Neuronal stem cell (in vitro differentiated cells): ENCODE results near the gene ST6GALNAC3.

ENCODE experiments used
- DNase-seq: peaks from one replicate; pipeline ENCODE4 v3.0.0-alpha.2; 2013; ENCODE audit warnings: low spot score
- H2AFZ ChIP-seq: one replicate; pipeline ENCODE4 v1.6.1; 2013; ENCODE audit warnings: mild to moderate bottlenecking, low read length, inconsistent platforms
- H2AK5ac ChIP-seq: 2 replicates; pipeline ENCODE4 v1.6.1; 2013; ENCODE audit warnings: low read depth, mild to moderate bottlenecking, inconsistent platforms, low read length, moderate library complexity, mixed read lengths
- H2BK120ac ChIP-seq: 2 replicates; pipeline ENCODE4 v1.6.1; 2013; ENCODE audit warnings: low read depth, mild to moderate bottlenecking, inconsistent platforms, low read length, moderate library complexity, mixed read lengths
- H2BK12ac ChIP-seq: one replicate; pipeline ENCODE4 v1.6.1; 2013; ENCODE audit warnings: low read length, inconsistent platforms
- H2BK15ac ChIP-seq: 2 replicates; pipeline ENCODE4 v1.6.1; 2013; ENCODE audit warnings: mild to moderate bottlenecking, low read length, inconsistent platforms, mixed read lengths
- H2BK5ac ChIP-seq: one replicate; pipeline ENCODE4 v1.6.1; 2013; ENCODE audit warnings: inconsistent platforms, mild to moderate bottlenecking, low read length, moderate library complexity
- H3K14ac ChIP-seq: one replicate; pipeline ENCODE4 v1.6.1; 2013; ENCODE audit warnings: low read length, inconsistent platforms
- H3K18ac ChIP-seq: 2 replicates; pipeline ENCODE4 v1.6.1; 2013; ENCODE audit warnings: low read length, inconsistent platforms
- H3K23ac ChIP-seq: 2 replicates; pipeline ENCODE4 v1.6.1; 2013; ENCODE audit warnings: low read depth, mild to moderate bottlenecking, mixed read lengths, low read length, inconsistent platforms; ENCODE audit not compliant: poor library complexity
- H3K27ac ChIP-seq: replicated peaks from 3 replicates; pipeline ENCODE4 v1.5.1; 2013; ENCODE audit warnings: low read length, inconsistent platforms
- H3K27me3 ChIP-seq, 3 experiments: 2 replicates each; pipeline ENCODE4 v1.6.1; 2013; ENCODE audit warnings: low read length in 3 of 3, mild to moderate bottlenecking in 2 of 3, inconsistent platforms in 1 of 3, low read depth in 1 of 3, mixed read lengths in 1 of 3, moderate library complexity in 1 of 3; ENCODE audit not compliant: control insufficient read depth in 3 of 3, insufficient read depth in 3 of 3
- H3K36me3 ChIP-seq, 2 donors: replicated peaks in 1 of 2; 2 replicates each; pipeline ENCODE4 v1.6.1; 2013; ENCODE audit warnings: low read length in 2 of 2; ENCODE audit not compliant: control insufficient read depth in 2 of 2, insufficient read depth in 2 of 2
- H3K4ac ChIP-seq: 2 replicates; pipeline ENCODE4 v1.6.1; 2013; ENCODE audit warnings: inconsistent platforms, mild to moderate bottlenecking, low read length, moderate library complexity
- H3K4me1 ChIP-seq, 2 donors: 1 replicate in 1 of 2; 2 replicates in 1 of 2; pipeline ENCODE4 v1.6.1; 2013; ENCODE audit warnings: low read length in 2 of 2, low read depth in 1 of 2; ENCODE audit not compliant: control insufficient read depth in 2 of 2, insufficient read depth in 1 of 2
- H3K4me2 ChIP-seq: one replicate; pipeline ENCODE4 v1.6.1; 2013; ENCODE audit warnings: mild to moderate bottlenecking, low read length, inconsistent platforms; ENCODE audit not compliant: insufficient read depth, poor library complexity, severe bottlenecking
- H3K4me3 ChIP-seq, 2 donors: 2 replicates each; pipeline ENCODE4 v1.5.1; 2013; ENCODE audit warnings: low read length in 2 of 2, mild to moderate bottlenecking in 2 of 2, inconsistent platforms in 1 of 2, moderate library complexity in 1 of 2
- H3K79me1 ChIP-seq: one replicate; pipeline ENCODE4 v1.6.1; 2013; ENCODE audit warnings: low read depth, mild to moderate bottlenecking, inconsistent platforms, low read length, moderate library complexity
- H3K9ac ChIP-seq: one replicate; pipeline ENCODE4 v1.6.1; 2013; ENCODE audit warnings: mild to moderate bottlenecking, low read depth, low read length, inconsistent platforms; ENCODE audit not compliant: poor library complexity
- H3K9me3 ChIP-seq, 2 donors: replicated peaks in 1 of 2; 2 replicates each; pipeline versions ENCODE3 to v1.6.1; 2013; ENCODE audit warnings: low read length in 2 of 2, mild to moderate bottlenecking in 2 of 2, inconsistent platforms in 1 of 2, low read depth in 1 of 2, mixed read lengths in 1 of 2, moderate library complexity in 1 of 2; ENCODE audit not compliant: control insufficient read depth in 2 of 2, insufficient read depth in 1 of 2
- H4K8ac ChIP-seq: one replicate; pipeline ENCODE4 v1.6.1; 2013; ENCODE audit warnings: low read depth, mild to moderate bottlenecking, inconsistent platforms, low read length, moderate library complexity
- H4K91ac ChIP-seq: one replicate; pipeline ENCODE4 v1.6.1; 2013; ENCODE audit warnings: low read length, low read depth, mild to moderate bottlenecking, inconsistent platforms; ENCODE audit not compliant: poor library complexity
- WGBS, 2 donors: extraction: QIAGEN DNeasy Blood & Tissue Kit; methylation state at CpG; one replicate each; pipeline ENCODE4 v1.1.7; 2013; ENCODE audit warnings: missing lambda C conversion rate in 2 of 2, mixed read lengths in 1 of 2; ENCODE audit not compliant: insufficient read length in 2 of 2, insufficient replicate concordance in 1 of 2; ENCODE audit errors: extremely low coverage in 2 of 2; 5-methylcytosine and 5-hydroxymethylcytosine counted together

The ST6GALNAC3 gene

GRCh38 chr1:76153841-76154205, 79.3 kb downstream of the ST6GALNAC3 start:
- no peak overlapping the region for H2BK120ac ChIP-seq
- no peak overlapping the region for H2BK12ac ChIP-seq
- no peak overlapping the region for H3K9ac ChIP-seq
- no peaks in the 10 kb centered on the region for H3K9me3 ChIP-seq
- DNase-seq, result no peak
- no peak overlapping the region for H2BK15ac ChIP-seq
- WGBS, 2 donors, result no CpG with 5 or more reads among the region's 8 CpGs
- H3K4me2 ChIP-seq, result no peak overlapping the region
- H3K4ac ChIP-seq, result no peak overlapping the region
- peaks cover 2% of the 10 kb centered on the region for H3K79me1 ChIP-seq
- peaks cover 4% of the 10 kb centered on the region in 2 donors for H3K4me1 ChIP-seq
- H2BK5ac ChIP-seq, result no peak overlapping the region
- no peak overlapping the region for H4K91ac ChIP-seq
- H3K36me3 ChIP-seq, result no peaks in the 10 kb centered on the region
- H3K14ac ChIP-seq, result no peak overlapping the region
- H3K23ac ChIP-seq, result no peak overlapping the region
- H3K18ac ChIP-seq, result no peak overlapping the region
- H3K27me3 ChIP-seq, result no peaks in the 10 kb centered on the region
- H4K8ac ChIP-seq, result no peak overlapping the region
- no peak overlapping the region for H3K4me3 ChIP-seq
- H2AFZ ChIP-seq, result no peak overlapping the region
- no peak overlapping the region for H2AK5ac ChIP-seq
- H3K27ac ChIP-seq, result no peak overlapping the region

GRCh38 chr1:76154206-76154956, 79.8 kb downstream of the ST6GALNAC3 start:
- Histone ChIP-seq H3K27ac (peak overlapping the region; percentile 5), H4K91ac (no peak overlapping the region), H2BK120ac (no peak overlapping the region), H3K4me3 (no peak overlapping the region), H2BK15ac (no peak overlapping the region), H3K79me1 (peaks cover 2% of the 10 kb centered on the region), H3K23ac (no peak overlapping the region), H2BK5ac (no peak overlapping the region), H3K36me3 (no peaks in the 10 kb centered on the region), H3K4me1 (peaks cover 4% of the 10 kb centered on the region in 2 donors), H4K8ac (no peak overlapping the region), H3K14ac (no peak overlapping the region), H3K9ac (no peak overlapping the region), H2AFZ (peak overlapping the region; percentile 47), H3K18ac (no peak overlapping the region), H3K4ac (no peak overlapping the region), H2BK12ac (no peak overlapping the region), H2AK5ac (no peak overlapping the region), H3K27me3 (no peaks in the 10 kb centered on the region), H3K4me2 (no peak overlapping the region), H3K9me3 (no peaks in the 10 kb centered on the region)
- peak; percentile 78 for DNase-seq
- no CpG with 5 or more reads among the region's 17 CpGs for whole genome bisulfite sequencing, 2 donors

GRCh38 chr1:76156987-76157386, 82.4 kb downstream of the ST6GALNAC3 start:
- H4K91ac ChIP-seq, result no peak overlapping the region
- H3K4me2 ChIP-seq, result no peak overlapping the region
- H2BK15ac ChIP-seq, result no peak overlapping the region
- no peaks in the 10 kb centered on the region for H3K9me3 ChIP-seq
- no peaks in the 10 kb centered on the region for H3K36me3 ChIP-seq
- H2BK120ac ChIP-seq, result no peak overlapping the region
- no CpG with 5 or more reads among the region's 4 CpGs for WGBS, 2 donors
- H3K14ac ChIP-seq, result no peak overlapping the region
- DNase-seq, result no peak
- no peak overlapping the region for H3K27ac ChIP-seq
- H4K8ac ChIP-seq, result no peak overlapping the region
- no peak overlapping the region for H2BK5ac ChIP-seq
- no peak overlapping the region for H3K4ac ChIP-seq
- no peak overlapping the region for H2AK5ac ChIP-seq
- no peak overlapping the region for H3K18ac ChIP-seq
- peaks cover 2% of the 10 kb centered on the region for H3K79me1 ChIP-seq
- H3K4me1 ChIP-seq, result peaks cover 4 to 5% of the 10 kb centered on the region in 2 donors
- no peak overlapping the region for H3K9ac ChIP-seq
- H3K4me3 ChIP-seq, result no peak overlapping the region
- H2BK12ac ChIP-seq, result no peak overlapping the region
- no peak overlapping the region for H2AFZ ChIP-seq
- no peak overlapping the region for H3K23ac ChIP-seq
- no peaks in the 10 kb centered on the region for H3K27me3 ChIP-seq

GRCh38 chr1:76158126-76158525, 83.6 kb downstream of the ST6GALNAC3 start:
- no peak overlapping the region for H3K23ac ChIP-seq
- H3K79me1 ChIP-seq, result peaks cover 2% of the 10 kb centered on the region
- H3K14ac ChIP-seq, result no peak overlapping the region

More at GRCh38 chr1:76158126-76158525, 83.6 kb downstream of the ST6GALNAC3 start:
- no peak overlapping the region for H2BK120ac ChIP-seq
- no peak for DNase-seq
- H2AK5ac ChIP-seq, result no peak overlapping the region
- H3K36me3 ChIP-seq, result no peaks in the 10 kb centered on the region
- no CpG with 5 or more reads among the region's 4 CpGs for WGBS, 2 donors
- no peak overlapping the region for H3K4me3 ChIP-seq
- no peak overlapping the region for H3K27ac ChIP-seq
- H3K4me1 ChIP-seq, result peaks cover 4 to 5% of the 10 kb centered on the region in 2 donors
- no peak overlapping the region for H4K8ac ChIP-seq
- no peak overlapping the region for H2BK15ac ChIP-seq
- no peak overlapping the region for H4K91ac ChIP-seq
- H3K9me3 ChIP-seq, result no peaks in the 10 kb centered on the region
- H2BK12ac ChIP-seq, result no peak overlapping the region
- no peak overlapping the region for H2AFZ ChIP-seq
- no peak overlapping the region for H3K9ac ChIP-seq
- H3K4me2 ChIP-seq, result no peak overlapping the region
- no peak overlapping the region for H3K18ac ChIP-seq
- no peaks in the 10 kb centered on the region for H3K27me3 ChIP-seq
- H3K4ac ChIP-seq, result no peak overlapping the region
- no peak overlapping the region for H2BK5ac ChIP-seq
